Glutamatergic neuron (in vitro differentiated cells): ENCODE data around the gene DRAM1. TPM values are rescaled to one million over a fixed set of nuclear protein-coding genes. Genes with fewer than 3 reads are reported as not detected.

Experiments used
- DNase-seq: peaks from one replicate; pipeline ENCODE4 v3.0.0; 2022
- H3K27ac Mint-ChIP-seq: one replicate; pipeline ENCODE4 v1.8.0; 2020; ENCODE audit warnings: mild to moderate bottlenecking, mixed read lengths, inconsistent platforms; ENCODE audit not compliant: unreplicated experiment
- H3K27me3 Mint-ChIP-seq: one replicate; pipeline ENCODE4 v1.8.0; 2020; ENCODE audit warnings: mild to moderate bottlenecking, moderate library complexity, mixed read lengths, inconsistent platforms; ENCODE audit not compliant: unreplicated experiment
- H3K36me3 Mint-ChIP-seq: one replicate; pipeline ENCODE4 v1.8.0; 2020; ENCODE audit warnings: mild to moderate bottlenecking, mixed read lengths, inconsistent platforms; ENCODE audit not compliant: unreplicated experiment
- H3K4me1 Mint-ChIP-seq: one replicate; pipeline ENCODE4 v1.8.0; 2020; ENCODE audit warnings: mild to moderate bottlenecking, low read depth, mixed read lengths, inconsistent platforms; ENCODE audit not compliant: unreplicated experiment
- H3K4me3 Mint-ChIP-seq: one replicate; pipeline ENCODE4 v1.8.0; 2020; ENCODE audit warnings: mild to moderate bottlenecking, mixed read lengths, inconsistent platforms; ENCODE audit not compliant: unreplicated experiment
- H3K9me3 Mint-ChIP-seq: one replicate; pipeline ENCODE4 v1.8.0; 2020; ENCODE audit warnings: mild to moderate bottlenecking, moderate library complexity, mixed read lengths, inconsistent platforms; ENCODE audit not compliant: unreplicated experiment
- total RNA-seq: library from RNA; stranded (reverse); fragmentation: NEBNext Ultra II Directional; extraction: Animal tissue kit (Norgen Biotek cat#: 25700); gene quantifications from one replicate; pipeline ENCODE4 v1.2.1, GENCODE V29; 2021; ENCODE audit not compliant: unreplicated experiment
- TF ChIP-seq, protein P1 (sequence below): fragments of 200-600 bp; sonication (generic); IDR thresholded peaks from one replicate; pipeline ENCODE4 v1.5.0; 2021; ENCODE audit not compliant: partially characterized antibody, unreplicated experiment

DRAM1 gene
- total RNA-seq, 1 donor from 2014 or later: 0.83 TPM

DNA sequence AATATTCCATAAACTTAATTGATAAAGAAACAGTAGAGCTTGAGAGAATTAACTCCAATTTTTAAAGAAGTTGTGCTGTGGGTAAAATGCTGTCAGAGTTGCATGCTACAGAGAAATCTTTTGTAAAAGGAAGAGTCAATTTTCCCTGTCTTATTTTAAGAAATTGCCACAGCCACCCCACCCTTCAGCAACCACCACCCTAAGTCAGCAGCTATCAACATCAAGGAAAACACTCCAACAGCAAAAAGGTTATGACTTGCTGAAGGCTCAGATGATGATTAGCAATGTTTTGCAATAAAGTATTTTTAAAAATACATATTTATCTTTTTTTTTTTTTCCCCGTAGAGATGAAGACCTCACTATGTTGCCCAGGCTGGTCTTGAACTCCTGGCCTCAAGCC, 6.5 kb upstream of the DRAM1 start:
- no peak overlapping the region for H3K4me3 Mint-ChIP-seq
- H3K36me3 Mint-ChIP-seq: no peaks in the 10 kb centered on the region
- DNase-seq: no peak
- no peaks in the 10 kb centered on the region for H3K4me1 Mint-ChIP-seq
- H3K27me3 Mint-ChIP-seq: no peaks in the 10 kb centered on the region
- TF ChIP-seq, protein P1, sequence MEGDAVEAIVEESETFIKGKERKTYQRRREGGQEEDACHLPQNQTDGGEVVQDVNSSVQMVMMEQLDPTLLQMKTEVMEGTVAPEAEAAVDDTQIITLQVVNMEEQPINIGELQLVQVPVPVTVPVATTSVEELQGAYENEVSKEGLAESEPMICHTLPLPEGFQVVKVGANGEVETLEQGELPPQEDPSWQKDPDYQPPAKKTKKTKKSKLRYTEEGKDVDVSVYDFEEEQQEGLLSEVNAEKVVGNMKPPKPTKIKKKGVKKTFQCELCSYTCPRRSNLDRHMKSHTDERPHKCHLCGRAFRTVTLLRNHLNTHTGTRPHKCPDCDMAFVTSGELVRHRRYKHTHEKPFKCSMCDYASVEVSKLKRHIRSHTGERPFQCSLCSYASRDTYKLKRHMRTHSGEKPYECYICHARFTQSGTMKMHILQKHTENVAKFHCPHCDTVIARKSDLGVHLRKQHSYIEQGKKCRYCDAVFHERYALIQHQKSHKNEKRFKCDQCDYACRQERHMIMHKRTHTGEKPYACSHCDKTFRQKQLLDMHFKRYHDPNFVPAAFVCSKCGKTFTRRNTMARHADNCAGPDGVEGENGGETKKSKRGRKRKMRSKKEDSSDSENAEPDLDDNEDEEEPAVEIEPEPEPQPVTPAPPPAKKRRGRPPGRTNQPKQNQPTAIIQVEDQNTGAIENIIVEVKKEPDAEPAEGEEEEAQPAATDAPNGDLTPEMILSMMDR: no peak
- H3K27ac Mint-ChIP-seq: no peak overlapping the region
- no peaks in the 10 kb centered on the region for H3K9me3 Mint-ChIP-seq

DNA sequence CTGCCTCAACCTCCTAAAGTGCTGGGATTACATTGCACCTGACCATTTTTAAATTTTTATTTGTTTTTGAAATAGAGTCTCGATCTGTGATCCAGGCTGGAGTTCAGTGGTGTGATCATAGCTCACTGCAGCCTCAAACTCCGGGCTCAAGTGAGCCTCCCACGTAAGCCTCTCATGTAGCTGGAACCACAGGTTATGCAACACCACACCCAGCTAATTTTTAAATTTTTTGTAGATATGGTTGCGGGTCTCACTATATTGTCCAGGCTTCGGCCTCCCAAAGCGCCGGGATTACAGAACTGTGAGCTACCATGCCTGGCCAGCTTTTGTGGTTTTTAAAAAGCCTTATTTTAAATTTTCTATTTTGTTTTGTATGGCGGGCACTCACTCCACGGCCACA, 2.2 kb upstream of the DRAM1 start:
- DNase-seq: no peak
- no peaks in the 10 kb centered on the region for H3K36me3 Mint-ChIP-seq
- H3K9me3 Mint-ChIP-seq: no peaks in the 10 kb centered on the region
- TF ChIP-seq, protein P1: no peak
- H3K27ac Mint-ChIP-seq: no peak overlapping the region
- no peak overlapping the region for H3K4me3 Mint-ChIP-seq
- no peaks in the 10 kb centered on the region for H3K27me3 Mint-ChIP-seq
- H3K4me1 Mint-ChIP-seq: no peaks in the 10 kb centered on the region

DNA sequence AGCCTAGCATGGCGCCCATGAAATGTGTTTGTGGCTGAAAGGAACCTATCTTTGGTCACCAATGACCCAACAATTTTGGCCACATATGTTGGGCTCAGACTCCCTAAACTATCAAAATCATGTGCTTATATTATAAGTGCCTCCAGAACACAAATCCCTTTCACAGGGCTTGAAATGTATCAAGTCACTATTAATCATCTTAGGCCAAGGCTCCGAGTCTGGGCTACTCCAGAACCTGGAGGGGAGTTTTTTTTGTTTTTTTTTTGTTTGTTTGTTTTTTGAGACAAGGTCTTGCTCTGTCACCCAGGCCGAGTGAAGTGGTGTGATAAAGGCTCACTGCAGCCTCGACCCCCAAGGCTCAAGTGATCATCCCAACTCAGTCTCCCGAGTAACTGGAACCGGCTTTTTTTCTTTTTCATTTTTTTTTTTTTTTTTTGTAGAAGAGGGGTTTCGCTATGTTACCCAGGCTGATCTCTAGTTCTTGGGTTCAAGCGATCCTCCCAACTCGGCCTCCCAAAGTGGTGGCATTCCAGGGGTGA, 989 bp upstream of the DRAM1 start:
- Mint-ChIP-seq H3K27me3 (no peaks in the 10 kb centered on the region), H3K27ac (no peak overlapping the region), H3K4me3 (peak overlapping the region; percentile 67), H3K9me3 (no peaks in the 10 kb centered on the region), H3K36me3 (no peaks in the 10 kb centered on the region), H3K4me1 (no peaks in the 10 kb centered on the region)
- TF ChIP-seq, protein P1: no peak
- DNase-seq: no peak

DNA sequence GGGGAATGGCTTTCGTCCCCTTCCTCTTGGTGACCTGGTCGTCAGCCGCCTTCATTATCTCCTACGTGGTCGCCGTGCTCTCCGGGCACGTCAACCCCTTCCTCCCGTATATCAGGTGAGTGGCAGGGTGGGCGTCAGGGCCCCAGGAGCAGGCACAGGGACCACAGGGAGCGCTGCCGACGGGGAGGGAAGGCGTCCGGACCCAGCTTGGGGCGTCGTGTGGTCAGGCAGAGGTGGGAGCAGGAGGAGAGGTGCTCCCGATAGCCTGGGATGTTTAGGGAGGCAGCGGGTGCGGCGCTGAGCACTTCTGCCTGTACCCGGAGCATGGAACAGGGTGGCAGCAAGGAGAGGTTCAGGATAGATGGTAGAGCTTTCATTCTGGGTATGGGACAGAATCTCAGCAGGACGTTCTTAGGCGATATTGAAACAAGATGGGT, 444 bp downstream of the DRAM1 start:
- Mint-ChIP-seq H3K4me3 (peak overlapping the region; percentile 62), H3K4me1 (no peaks in the 10 kb centered on the region), H3K27me3 (no peaks in the 10 kb centered on the region), H3K27ac (no peak overlapping the region), H3K9me3 (no peaks in the 10 kb centered on the region), H3K36me3 (no peaks in the 10 kb centered on the region)
- peak; percentile 19 for DNase-seq
- TF ChIP-seq, protein P1: no peak

DNA sequence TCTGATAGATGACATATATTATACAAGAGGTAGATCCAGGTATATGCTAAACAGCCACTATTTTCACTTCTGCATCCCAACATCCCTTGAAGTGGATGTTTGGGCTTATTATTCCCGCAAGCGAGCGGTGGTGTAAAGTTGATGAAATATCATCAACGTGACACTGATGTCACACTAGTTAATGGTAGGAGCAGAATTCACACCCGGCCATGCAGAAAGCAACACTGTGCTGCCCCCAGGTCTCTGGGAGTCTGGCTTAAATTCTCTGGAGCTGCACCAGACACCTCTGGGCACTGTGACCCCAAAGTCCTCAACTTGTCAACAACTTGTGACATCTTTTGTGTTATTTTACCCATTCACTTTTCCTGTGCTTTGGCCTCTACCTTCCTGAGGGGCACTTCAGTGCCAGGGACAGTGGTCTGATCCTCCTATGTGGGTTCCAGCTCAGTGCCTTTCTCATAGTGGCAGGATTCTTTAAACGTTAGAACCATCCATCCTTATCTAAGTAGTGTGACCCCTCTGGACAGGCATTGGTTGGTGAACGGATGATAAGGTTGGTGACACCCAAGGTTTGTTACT, 952 bp downstream of the DRAM1 start:
- H3K27ac Mint-ChIP-seq: no peak overlapping the region
- H3K9me3 Mint-ChIP-seq: no peaks in the 10 kb centered on the region
- no peaks in the 10 kb centered on the region for H3K4me1 Mint-ChIP-seq
- H3K27me3 Mint-ChIP-seq: no peaks in the 10 kb centered on the region
- H3K36me3 Mint-ChIP-seq: no peaks in the 10 kb centered on the region
- no peak for DNase-seq
- H3K4me3 Mint-ChIP-seq: peak overlapping the region; percentile 62
- TF ChIP-seq, protein P1: no peak
